ENCODE results near the gene KIRREL3.

The KIRREL3 gene

DNA sequence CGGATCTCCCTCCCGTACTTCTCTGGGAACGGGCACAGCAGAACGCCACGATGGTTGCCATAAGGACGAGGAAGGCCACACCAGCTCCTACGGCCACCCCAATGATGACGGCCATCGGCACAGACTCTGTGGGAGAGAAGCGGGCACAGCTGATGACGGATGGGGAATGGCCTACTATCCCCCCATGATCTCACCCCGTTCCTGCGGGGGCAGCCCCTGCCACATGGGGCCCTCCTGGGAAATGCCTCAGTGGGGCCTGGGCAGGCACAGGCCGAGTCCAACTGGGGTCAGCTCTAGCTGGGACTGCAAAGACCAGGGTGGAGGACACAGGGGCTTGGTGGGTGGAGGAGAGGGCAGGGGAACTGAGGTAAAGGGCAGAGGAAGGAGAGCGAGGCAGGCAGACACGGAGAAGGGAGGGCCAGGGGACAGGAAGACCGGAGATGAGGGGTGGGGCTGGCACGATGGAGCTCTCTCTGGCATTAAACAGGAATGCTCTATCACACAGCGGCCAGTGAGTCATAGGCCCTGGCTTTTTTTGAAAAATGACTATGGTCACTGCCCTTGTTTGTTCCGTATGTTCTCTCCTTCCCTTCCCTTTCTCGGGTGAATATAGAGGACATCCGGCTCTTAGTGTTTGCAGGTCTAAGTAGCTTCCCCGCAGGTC, 569.0 kb downstream of the KIRREL3 start:
- DNase-seq: no peak

DNA sequence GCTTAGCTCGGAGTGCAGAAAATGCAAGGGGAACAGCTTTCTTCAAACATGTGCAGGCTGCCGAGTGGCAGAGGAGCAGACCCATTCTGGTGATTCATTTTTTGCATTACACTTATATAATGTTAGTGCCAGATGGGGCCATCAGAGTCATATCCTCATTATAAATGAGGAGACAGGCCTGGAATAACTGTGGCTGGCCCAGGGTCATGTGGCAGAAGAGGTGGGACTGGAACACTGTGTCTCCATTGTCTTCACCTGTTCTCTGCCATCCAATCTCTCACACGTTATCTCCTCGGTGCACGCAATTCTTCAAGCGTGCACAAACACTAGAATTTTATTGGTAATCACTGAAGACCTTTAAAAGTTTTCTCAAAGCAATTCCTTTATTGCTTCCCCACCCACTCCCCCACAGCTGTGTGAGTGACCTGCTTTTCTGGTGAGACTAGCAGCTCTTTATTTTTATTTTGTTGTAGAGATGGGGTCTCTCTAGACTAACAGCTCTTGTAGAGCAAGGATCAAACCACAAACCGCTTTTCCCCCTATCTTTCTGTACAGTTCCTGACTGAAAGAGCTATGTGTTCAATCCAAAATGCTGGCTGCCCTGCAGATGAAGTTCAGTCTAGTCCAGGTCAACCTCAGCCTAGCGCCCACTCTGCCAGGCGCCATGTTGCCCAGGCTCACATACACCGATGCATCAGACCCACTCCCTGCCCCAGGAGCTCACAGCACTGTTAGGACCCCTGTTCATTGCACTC, 569.8 kb downstream of the KIRREL3 start:
- DNase-seq: no peak

- DNase-seq: no peak
Observed at GRCh38 chr11:126426820-126427749, 573.5 kb downstream of the KIRREL3 start.

DNA sequence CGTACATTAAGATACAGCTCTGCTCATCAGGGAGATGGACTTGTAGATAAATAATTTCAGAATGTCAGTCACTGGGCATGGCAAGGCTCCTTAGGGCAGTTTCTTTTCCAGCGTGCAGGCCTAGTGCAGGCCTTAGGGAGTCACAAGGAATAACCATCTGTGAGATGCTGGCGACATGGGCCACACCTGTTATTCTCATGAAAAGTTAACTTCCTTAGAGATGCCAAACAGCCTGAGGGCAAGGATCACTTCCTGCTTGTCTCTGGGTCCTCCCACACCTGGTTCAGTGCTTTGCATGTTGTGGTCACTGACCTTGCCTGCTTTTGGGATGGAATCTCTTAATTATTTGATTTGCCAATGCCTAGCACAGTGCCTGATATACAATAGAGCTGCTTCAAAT, 574.5 kb downstream of the KIRREL3 start:
- no peak for DNase-seq

DNA sequence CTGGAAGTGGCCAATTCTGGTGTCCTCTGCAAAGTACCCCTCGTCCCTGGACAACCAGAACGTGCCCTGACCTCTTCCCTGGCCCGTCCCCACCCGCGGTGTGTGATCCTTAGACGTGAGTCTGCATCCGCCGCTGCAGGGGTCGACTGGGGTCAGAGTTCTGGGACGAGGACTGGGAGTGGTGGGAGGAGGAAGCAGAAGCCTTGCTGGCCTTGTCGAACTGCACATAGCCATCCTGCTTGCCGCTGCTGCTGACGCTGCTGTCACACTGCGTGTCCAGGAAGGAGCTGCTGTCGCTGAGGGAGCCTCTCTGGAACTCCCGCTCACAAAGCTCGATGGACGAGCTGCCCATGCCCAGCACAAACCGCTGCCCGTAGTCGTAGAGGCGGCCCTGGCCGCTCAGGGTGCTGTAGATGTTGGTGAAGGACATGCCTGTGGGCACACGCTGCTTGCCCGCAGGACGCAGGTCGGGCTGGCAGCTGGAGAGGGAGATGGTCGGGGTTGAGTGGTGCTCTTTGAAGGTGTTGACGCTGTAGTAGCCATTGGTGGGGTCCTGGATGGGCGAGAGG, 576.0 kb downstream of the KIRREL3 start:
- DNase-seq: no peak

DNA sequence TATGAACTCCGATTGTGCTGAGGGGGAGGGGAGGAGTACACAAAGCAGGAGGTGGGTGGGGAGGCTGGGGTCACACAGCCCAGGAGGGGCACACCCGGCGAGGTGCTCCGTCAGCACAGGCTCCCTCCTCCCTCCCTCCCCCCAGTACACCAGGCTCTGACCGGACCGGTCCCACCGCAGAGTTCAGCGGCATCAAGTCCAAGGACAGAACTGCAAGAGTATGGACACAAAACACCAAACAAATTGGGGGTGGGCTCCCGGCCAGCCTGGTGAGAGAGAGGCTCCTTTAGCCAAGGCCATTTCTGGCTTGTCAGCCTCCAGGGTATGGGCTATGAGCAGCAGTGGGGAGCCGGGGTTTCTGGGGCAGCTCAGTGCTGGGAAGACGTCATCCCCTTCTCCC, 576.8 kb downstream of the KIRREL3 start:
- no peak for DNase-seq

- DNase-seq: no peak
Observed at GRCh38 chr11:126423154-126423553, 577.4 kb downstream of the KIRREL3 start.

GRCh38 chr11:126422446-126422845, 578.1 kb downstream of the KIRREL3 start:
- no peak for DNase-seq

GRCh38 chr11:126421271-126421671, 579.3 kb downstream of the KIRREL3 start:
- no peak for DNase-seq

DNA sequence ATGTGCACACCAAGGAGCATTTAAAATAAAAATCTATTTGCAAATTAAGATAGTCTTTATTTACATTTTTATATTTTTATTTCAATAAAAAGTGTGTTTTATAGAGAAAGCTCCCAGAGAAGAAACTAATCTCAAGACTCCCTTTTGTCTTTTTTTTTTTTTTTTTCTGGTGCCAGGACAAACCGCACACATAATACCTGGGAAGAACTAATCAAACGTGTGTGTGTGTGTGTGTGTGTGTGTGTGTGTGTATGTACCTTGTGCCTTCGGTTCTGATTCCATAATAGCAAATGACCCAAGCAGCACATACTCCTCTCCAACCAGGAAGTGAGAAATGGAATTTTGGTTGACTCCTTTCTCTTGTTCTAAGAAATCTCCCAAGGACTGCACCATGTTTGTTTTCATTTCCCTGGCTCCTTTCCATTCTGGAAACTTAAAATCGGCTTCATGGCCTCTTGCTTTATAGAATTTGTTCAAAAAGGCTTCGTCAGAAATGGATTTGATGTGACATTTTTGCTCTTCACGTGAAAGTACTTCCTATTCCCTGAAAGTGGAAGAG, 579.8 kb downstream of the KIRREL3 start:
- no peak for DNase-seq

DNA sequence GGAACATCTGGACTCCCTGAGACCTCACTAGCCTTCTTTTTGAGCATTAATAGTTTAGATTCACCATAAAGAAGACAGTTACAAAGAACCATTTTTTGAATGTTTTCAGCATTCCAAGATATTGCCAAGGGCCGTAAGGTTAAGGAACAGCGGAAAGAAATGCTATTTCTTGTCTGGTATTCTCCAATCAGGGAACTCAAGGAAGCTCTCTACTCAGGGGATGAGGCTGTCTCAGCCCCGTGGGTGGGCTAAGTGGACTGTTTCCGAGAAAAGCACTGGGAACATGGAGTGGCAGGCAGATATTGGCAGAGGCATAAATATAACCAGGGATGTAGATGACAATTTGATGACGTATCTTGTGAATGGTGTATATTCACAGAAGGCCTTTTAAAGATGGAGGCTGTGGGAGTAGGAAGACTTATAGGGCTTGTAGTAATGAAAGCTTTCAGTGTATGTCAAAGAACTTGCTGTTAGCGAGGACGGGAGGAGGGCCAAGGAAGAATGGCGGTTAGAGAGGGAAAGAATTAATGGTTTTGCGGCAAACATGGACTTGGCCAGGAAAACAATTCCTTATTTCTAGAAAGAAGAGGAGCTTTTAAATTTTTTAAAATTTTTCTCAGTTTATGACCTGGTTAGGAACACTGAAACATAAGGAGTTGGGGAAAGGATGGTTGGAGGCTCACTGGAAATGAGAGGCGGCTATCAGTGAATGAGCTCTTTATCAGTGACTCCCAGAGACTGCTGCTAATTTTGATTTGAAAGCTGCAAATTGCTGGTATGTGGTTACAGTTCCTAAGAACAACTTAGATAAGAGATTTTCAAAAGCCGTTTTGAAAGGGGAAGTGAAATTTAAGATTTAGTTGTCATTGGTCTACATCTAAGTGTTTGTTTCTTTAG, 580.5 kb downstream of the KIRREL3 start:
- no peak for DNase-seq

- DNase-seq: no peak
Observed at GRCh38 chr11:126418887-126419286, 581.7 kb downstream of the KIRREL3 start.

GRCh38 chr11:126417091-126417862, 583.3 kb downstream of the KIRREL3 start:
- DNase-seq: no peak

GRCh38 chr11:126416542-126417090, 584.0 kb downstream of the KIRREL3 start:
- peak; percentile 63 to 65 for DNase-seq

GRCh38 chr11:126415669-126416420, 584.7 kb downstream of the KIRREL3 start:
- no peak for DNase-seq

DNA sequence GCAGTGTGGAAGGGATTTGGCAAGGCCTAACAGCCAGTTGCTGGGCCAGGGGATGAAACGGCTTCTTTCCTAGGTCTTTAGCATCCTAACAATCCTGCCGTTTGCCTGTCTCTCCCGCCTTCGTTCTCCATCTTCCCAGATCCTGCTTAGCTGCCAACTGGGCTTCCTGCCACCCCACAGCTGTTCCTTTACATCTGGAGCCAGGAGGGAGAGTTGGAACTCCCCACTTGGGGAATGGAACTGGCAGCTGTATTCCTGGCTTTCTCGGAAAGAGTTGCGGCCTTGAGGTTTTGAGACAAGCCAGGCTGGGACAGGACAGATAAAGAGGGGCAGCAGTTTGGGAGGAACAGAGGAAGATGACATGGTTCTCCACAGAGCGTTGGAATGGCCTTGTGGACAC, 585.4 kb downstream of the KIRREL3 start:
- DNase-seq: no peak

- no peak for DNase-seq
Observed at GRCh38 chr11:126414615-126415014, 586.0 kb downstream of the KIRREL3 start.

DNA sequence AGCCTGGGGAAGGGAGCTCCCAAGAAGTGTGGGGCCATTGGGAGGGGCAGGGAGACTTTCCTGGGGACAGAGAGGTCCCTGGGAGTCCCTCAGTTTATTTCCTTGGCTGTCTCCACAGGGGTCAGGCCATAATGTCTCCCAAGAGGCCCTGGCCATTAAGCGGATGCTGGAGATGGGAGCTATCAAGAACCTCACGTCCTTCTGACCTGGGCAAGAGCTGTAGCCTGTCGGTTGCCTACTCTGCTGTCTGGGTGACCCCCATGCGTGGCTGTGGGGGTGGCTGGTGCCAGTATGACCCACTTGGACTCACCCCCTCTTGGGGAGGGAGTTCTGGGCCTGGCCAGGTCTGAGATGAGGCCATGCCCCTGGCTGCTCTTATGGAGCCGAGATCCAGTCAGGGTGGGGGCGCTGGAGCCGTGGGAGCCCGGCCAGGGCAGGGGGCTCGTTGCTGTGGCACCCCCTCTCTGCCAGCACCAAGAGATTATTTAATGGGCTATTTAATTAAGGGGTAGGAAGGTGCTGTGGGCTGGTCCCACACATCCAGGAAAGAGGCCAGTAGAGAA, 586.6 kb downstream of the KIRREL3 start:
- no peak for DNase-seq

GRCh38 chr11:126413426-126413825, 587.1 kb downstream of the KIRREL3 start:
- no peak for DNase-seq
